GM21423 (cell line): Measurements from ENCODE around the gene CNMD.
"Not testable (repeated sequence)": the region's sequence is repeated elsewhere in the genome, so short reads cannot be mapped to it uniquely, and the experiment has no call there.

Experiments used
- ATAC-seq: cut with Tn5 transposase; IDR thresholded peaks from one replicate; pipeline ENCODE4 v1.9.1; 2021; ENCODE audit warnings: mild to moderate bottlenecking, moderate library complexity; ENCODE audit not compliant: unreplicated experiment

The CNMD gene

DNA sequence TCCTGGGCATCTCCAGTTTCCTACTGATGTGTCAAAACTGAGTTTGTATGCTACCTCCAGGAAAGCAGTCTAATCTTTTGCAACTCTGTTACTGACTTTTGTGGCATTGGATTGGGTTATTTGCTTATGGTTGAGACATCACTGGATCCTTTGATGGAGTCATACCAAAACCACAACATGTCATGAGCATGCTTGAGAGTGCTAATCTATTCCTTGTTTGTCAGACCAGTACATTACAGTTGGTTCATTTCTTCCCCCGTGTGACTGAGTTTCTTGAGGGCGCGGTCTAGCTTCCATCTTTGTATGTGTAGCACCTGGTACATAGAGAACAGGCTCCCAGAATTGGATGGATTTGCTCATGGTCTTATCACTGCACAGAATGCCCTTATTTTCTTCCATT is 43.8 kb downstream of the CNMD start:
- peak; percentile 47 for ATAC-seq

DNA sequence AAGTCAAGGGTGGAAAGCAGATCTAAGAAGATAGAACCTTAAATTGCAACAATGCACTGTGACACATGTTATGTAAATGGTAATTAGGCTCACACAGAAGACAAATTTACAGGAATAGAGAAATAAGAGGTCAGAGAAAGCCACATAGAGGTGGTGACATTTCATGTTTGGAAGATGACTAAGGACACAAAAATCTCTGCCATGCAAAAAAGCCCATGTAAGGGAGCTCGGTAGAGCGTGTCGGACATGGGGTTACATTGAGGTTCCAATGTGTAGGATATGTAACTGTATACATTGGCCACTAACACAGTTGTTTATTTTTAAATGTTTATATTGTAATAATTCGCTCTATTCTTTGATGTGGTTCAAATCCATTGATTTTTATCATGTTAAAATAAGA is 53.2 kb downstream of the CNMD start:
- no peak for ATAC-seq

DNA sequence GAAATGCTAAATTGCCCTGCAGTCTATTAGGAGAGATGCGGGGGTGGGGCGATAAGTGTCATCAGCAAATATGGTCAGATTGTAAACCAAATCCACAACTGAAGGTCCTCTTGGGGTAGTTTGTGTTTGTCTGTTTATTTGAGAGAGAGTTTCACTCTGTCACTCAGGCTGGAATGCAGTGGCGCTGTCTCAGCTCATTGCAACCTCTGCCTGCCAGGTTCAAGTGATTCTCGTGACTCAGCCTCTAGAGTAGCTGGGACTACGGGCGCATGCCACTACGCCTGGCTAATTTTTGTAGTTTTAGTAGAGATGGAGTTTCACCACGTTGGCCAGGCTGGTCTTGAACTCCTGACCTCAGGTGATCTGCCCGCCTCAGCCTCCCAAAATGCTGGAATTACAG is 53.8 kb downstream of the CNMD start:
- ATAC-seq: not testable (repeated sequence)

DNA sequence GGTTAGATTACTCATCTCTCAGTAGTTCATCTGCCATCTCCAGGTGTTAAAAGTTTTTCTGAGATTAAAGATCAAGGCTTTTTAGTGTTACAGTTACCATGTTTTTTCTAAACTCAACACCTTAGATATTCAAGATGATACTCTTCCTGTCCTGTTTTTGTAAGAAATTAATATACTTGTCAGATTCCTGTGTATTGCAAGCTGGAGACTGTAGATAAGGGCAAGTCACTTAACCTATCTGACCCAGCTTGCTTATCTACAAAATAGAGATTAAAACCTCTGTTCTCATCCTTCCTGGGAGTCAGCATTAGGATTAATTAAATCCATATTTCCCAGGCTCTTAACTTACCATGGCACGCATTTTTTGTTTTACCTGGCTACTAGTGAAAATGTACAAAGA is 61.8 kb downstream of the CNMD start:
- ATAC-seq: no peak

GRCh38 chr13:52673465-52673864 is 66.2 kb downstream of the CNMD start:
- ATAC-seq: no peak

- no peak for ATAC-seq
Observed at GRCh38 chr13:52670726-52671125, 68.9 kb downstream of the CNMD start.

DNA sequence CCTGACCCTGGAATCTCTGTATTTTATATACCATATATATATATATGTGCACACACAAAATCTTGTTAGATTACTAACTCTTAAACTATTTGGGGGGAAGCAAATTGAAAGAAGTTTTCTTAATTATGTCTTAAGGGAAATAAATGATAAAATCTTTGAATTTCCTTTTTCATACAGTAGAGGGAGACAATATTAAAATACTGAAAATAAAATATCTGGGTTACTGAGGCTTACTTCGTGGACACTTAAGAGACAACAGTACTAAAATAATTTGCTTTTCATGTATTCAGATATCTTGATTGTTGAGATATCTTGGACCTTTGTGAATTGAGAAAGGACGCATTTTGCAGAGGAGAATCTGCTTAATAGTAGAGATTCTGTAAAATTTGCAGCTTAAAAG is 69.9 kb downstream of the CNMD start:
- no peak for ATAC-seq

DNA sequence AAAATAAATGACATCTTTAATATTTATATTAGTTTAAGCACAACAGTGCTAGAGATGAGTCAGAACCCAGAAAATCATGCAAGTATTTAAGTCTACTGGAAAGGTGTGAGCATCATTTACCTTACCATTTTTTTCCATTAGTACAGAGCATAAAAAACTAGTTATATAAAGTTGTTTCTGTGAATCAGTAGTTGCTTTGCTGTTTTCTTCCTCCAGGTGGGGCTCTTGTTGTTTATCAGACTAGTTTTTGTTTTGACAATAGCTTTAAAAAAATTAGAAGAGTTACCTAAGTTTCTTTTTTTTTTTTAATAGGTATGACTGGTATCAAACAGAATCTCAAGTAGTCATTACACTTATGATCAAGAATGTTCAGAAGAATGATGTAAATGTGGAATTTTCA is 74.3 kb downstream of the CNMD start:
- no peak for ATAC-seq

GRCh38 chr13:52664272-52664671 is 75.3 kb downstream of the CNMD start:
- no peak for ATAC-seq

DNA sequence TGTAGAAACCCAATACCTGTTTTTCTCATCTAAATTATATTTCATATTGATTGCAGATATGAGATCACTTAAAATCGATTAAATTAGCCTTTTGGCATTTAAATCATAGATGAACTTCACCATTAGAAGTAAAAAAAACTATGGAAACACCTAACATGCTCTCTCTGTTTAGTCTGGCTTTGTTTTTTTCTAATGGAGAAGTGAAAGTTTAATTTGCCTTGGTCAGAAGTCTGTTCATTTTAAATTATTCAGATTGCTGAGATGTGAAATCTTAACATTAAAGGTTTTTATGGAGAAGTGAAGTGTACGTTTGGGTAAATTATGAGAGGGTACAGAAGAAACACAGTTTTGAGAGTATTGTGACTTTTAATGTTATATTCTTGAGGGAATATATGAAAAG is 80.3 kb downstream of the CNMD start:
- no peak for ATAC-seq
